ENCODE measurements around the gene SPPL3.

DNA sequence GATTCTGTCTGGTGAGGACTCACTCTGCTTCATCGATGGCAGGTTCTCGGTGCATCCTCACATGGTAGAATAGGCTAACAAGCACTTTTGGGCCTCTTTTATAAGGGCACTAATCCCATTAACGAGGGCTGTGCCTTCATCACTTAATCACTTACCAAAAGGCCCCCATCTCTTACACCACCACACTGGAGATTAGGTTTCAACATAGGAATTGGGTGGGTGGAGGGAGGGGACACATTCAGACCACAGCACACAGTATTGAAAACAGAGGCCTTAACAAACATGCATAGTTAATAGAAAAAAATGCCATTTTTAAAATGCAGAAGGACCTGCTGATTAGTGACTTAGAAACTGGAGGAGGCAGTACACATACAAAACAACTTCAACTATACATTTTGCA is 61.6 kb downstream of the SPPL3 start:
- TF ChIP-seq, protein P1, sequence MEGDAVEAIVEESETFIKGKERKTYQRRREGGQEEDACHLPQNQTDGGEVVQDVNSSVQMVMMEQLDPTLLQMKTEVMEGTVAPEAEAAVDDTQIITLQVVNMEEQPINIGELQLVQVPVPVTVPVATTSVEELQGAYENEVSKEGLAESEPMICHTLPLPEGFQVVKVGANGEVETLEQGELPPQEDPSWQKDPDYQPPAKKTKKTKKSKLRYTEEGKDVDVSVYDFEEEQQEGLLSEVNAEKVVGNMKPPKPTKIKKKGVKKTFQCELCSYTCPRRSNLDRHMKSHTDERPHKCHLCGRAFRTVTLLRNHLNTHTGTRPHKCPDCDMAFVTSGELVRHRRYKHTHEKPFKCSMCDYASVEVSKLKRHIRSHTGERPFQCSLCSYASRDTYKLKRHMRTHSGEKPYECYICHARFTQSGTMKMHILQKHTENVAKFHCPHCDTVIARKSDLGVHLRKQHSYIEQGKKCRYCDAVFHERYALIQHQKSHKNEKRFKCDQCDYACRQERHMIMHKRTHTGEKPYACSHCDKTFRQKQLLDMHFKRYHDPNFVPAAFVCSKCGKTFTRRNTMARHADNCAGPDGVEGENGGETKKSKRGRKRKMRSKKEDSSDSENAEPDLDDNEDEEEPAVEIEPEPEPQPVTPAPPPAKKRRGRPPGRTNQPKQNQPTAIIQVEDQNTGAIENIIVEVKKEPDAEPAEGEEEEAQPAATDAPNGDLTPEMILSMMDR (conservative IDR thresholded peaks at IDR 0.05 in 1 of 2, IDR thresholded peaks at IDR 0.05 in 1 of 2; ENCODE audit: extremely low read depth in 1 of 2, insufficient read depth in 1 of 2, low read depth in 1 of 2, low read length in 2 of 2), result no peak
- no peak for TF ChIP-seq EZH2 (IDR thresholded peaks at IDR 0.05; ENCODE audit: borderline replicate concordance, low read length)

Measured in mammary epithelial cell (primary cell).